ENCODE measurements around the gene ARCN1.

Gene ARCN1

GRCh38 chr11:118622376-118623268 lies 50.4 kb downstream of the ARCN1 start:
- DNase-seq = no peak

GRCh38 chr11:118623269-118623655 lies 51.1 kb downstream of the ARCN1 start:
- DNase-seq = no peak

GRCh38 chr11:118625036-118625690 lies 53.0 kb downstream of the ARCN1 start:
- DNase-seq = no peak

- DNase-seq = no peak
These were observed 53.8 kb downstream of the ARCN1 start for GRCh38 chr11:118625976-118626375.

GRCh38 chr11:118627566-118627965 lies 55.4 kb downstream of the ARCN1 start:
- DNase-seq = no peak

GRCh38 chr11:118628031-118628430 lies 55.8 kb downstream of the ARCN1 start:
- no peak for DNase-seq

- no peak for DNase-seq
These were observed 56.2 kb downstream of the ARCN1 start for GRCh38 chr11:118628432-118628831.

- no peak for DNase-seq
These were observed 56.8 kb downstream of the ARCN1 start for GRCh38 chr11:118628861-118629549.

- no peak for DNase-seq
These were observed 57.8 kb downstream of the ARCN1 start for GRCh38 chr11:118629761-118630661.

- no peak for DNase-seq
These were observed 59.1 kb downstream of the ARCN1 start for GRCh38 chr11:118631142-118631909.

- DNase-seq = no peak
These were observed 60.5 kb downstream of the ARCN1 start for GRCh38 chr11:118632577-118633318.

- no peak for DNase-seq
These were observed 61.1 kb downstream of the ARCN1 start for GRCh38 chr11:118633319-118633690.

- DNase-seq = no peak
These were observed 61.8 kb downstream of the ARCN1 start for GRCh38 chr11:118633979-118634378.

GRCh38 chr11:118634431-118635236 lies 62.4 kb downstream of the ARCN1 start:
- no peak for DNase-seq

GRCh38 chr11:118635237-118635591 lies 63.0 kb downstream of the ARCN1 start:
- DNase-seq = no peak

GRCh38 chr11:118635642-118636041 lies 63.4 kb downstream of the ARCN1 start:
- DNase-seq = no peak

- no peak for DNase-seq
These were observed 64.5 kb downstream of the ARCN1 start for GRCh38 chr11:118636569-118637290.

- no peak for DNase-seq
These were observed 66.5 kb downstream of the ARCN1 start for GRCh38 chr11:118638726-118639125.

GRCh38 chr11:118639899-118640298 lies 67.7 kb downstream of the ARCN1 start:
- no peak for DNase-seq

All from stimulated activated naive CD4-positive, alpha-beta T cell treated with Interleukin-2 at 50 U/mL for 16 hours (primary cell).